ENCODE data around the gene ANO6.
A peak's percentile ranks its signal among the peaks of the same experiment; 100 is the strongest.

ANO6 gene

GRCh38 chr12:45279931-45280830 lies 64.3 kb downstream of the ANO6 start:
- DNase-seq (ENCODE audit: low spot score), result peak; percentile 45

- no peak for DNase-seq (ENCODE audit: low spot score)
Measured at GRCh38 chr12:45281994-45282393, 66.1 kb downstream of the ANO6 start.

GRCh38 chr12:45282411-45282810 lies 66.5 kb downstream of the ANO6 start:
- DNase-seq (ENCODE audit: low spot score), result no peak

- no peak for DNase-seq (ENCODE audit: low spot score)
Measured at GRCh38 chr12:45284096-45284901, 68.4 kb downstream of the ANO6 start.

- no peak for DNase-seq (ENCODE audit: low spot score)
Measured at GRCh38 chr12:45285717-45286116, 69.8 kb downstream of the ANO6 start.

- no peak for DNase-seq (ENCODE audit: low spot score)
Measured at GRCh38 chr12:45286621-45287020, 70.7 kb downstream of the ANO6 start.

- DNase-seq (ENCODE audit: low spot score), result no peak
Measured at GRCh38 chr12:45289245-45290215, 73.6 kb downstream of the ANO6 start.

- DNase-seq (ENCODE audit: low spot score), result no peak
Measured at GRCh38 chr12:45290216-45290605, 74.3 kb downstream of the ANO6 start.

- no peak for DNase-seq (ENCODE audit: low spot score)
Measured at GRCh38 chr12:45291518-45291917, 75.6 kb downstream of the ANO6 start.

GRCh38 chr12:45292486-45293195 lies 76.7 kb downstream of the ANO6 start:
- no peak for DNase-seq (ENCODE audit: low spot score)

- no peak for DNase-seq (ENCODE audit: low spot score)
Measured at GRCh38 chr12:45294906-45295305, 79.0 kb downstream of the ANO6 start.

- DNase-seq (ENCODE audit: low spot score), result no peak
Measured at GRCh38 chr12:45296046-45296586, 80.2 kb downstream of the ANO6 start.

GRCh38 chr12:45298047-45298446 lies 82.2 kb downstream of the ANO6 start:
- DNase-seq (ENCODE audit: low spot score), result no peak

- DNase-seq (ENCODE audit: low spot score), result peak; percentile 56
Measured at GRCh38 chr12:45298721-45299692, 83.1 kb downstream of the ANO6 start.

- no peak for DNase-seq (ENCODE audit: low spot score)
Measured at GRCh38 chr12:45302621-45303369, 86.9 kb downstream of the ANO6 start.

GRCh38 chr12:45303945-45304344 lies 88.0 kb downstream of the ANO6 start:
- DNase-seq (ENCODE audit: low spot score), result peak; percentile 29

- DNase-seq (ENCODE audit: low spot score), result peak; percentile 53
Measured at GRCh38 chr12:45304514-45305178, 88.8 kb downstream of the ANO6 start.

GRCh38 chr12:45305907-45306306 lies 90.0 kb downstream of the ANO6 start:
- no peak for DNase-seq (ENCODE audit: low spot score)

All from COLO829 (cell line).